Activated B cell treated with CpG ODN at 0.5 μM for 24 hours (primary cell): ENCODE data around the gene B3GALT4. TPM values are rescaled to one million over a fixed set of nuclear protein-coding genes. Genes with fewer than 3 reads are reported as not detected.

Source experiments
- ATAC-seq: fragments of 200-7000 bp; cut with Tn5 transposase; one replicate; pipeline ENCODE4 v1.10.0; 2021; ENCODE audit warnings: low read depth, mild to moderate bottlenecking, moderate library complexity
- CTCF ChIA-PET: fragments of 350-600 bp; sonication (Branson Sonifier 250); formaldehyde crosslinking; loops from one replicate; lab custom pipeline; 2021; ENCODE audit warnings: antibody characterized with exemption; lab: Charles Lee
- POLR2A ChIA-PET: fragments of 350-600 bp; sonication (Branson Sonifier 250); formaldehyde crosslinking; loops from one replicate; lab custom pipeline; 2021; ENCODE audit warnings: antibody characterized with exemption; lab: Charles Lee
- DNase-seq: peaks from one replicate; pipeline ENCODE4 v3.0.0; 2022
- H3K27ac Mint-ChIP-seq: one replicate; pipeline ENCODE4 v1.8.0; 2020; ENCODE audit warnings: mixed read lengths
- H3K27me3 Mint-ChIP-seq: one replicate; pipeline ENCODE4 v1.8.0; 2021; ENCODE audit warnings: mixed read lengths
- H3K36me3 Mint-ChIP-seq: one replicate; pipeline ENCODE4 v1.8.0; 2021; ENCODE audit warnings: low read depth, mixed read lengths
- H3K4me1 Mint-ChIP-seq: one replicate; pipeline ENCODE4 v1.8.0; 2021; ENCODE audit warnings: mixed read lengths
- H3K4me3 Mint-ChIP-seq: one replicate; pipeline ENCODE4 v1.8.0; 2020; ENCODE audit warnings: mild to moderate bottlenecking, mixed read lengths
- H3K9me3 Mint-ChIP-seq: one replicate; pipeline ENCODE4 v1.8.0; 2020; ENCODE audit warnings: mixed read lengths
- intact Hi-C: fragments of 100-400 bp; cut with micrococcal nuclease; formaldehyde crosslinking; loops from one replicate; pipeline ENCODE4 v1.15.1; 2024
- total RNA-seq: library from RNA; stranded (reverse); gene quantifications from 2 replicates; pipeline ENCODE4 v1.2.3, GENCODE V29; 2022
- TF ChIP-seq, protein P1 (sequence below): fragments of 200-600 bp; IDR thresholded peaks from one replicate; pipeline ENCODE4 v1.8.0; 2022; ENCODE audit warnings: antibody characterized with exemption, mild to moderate bottlenecking

The B3GALT4 gene
- total RNA-seq, 1 donor from 2014 or later: 19.4 TPM

DNA sequence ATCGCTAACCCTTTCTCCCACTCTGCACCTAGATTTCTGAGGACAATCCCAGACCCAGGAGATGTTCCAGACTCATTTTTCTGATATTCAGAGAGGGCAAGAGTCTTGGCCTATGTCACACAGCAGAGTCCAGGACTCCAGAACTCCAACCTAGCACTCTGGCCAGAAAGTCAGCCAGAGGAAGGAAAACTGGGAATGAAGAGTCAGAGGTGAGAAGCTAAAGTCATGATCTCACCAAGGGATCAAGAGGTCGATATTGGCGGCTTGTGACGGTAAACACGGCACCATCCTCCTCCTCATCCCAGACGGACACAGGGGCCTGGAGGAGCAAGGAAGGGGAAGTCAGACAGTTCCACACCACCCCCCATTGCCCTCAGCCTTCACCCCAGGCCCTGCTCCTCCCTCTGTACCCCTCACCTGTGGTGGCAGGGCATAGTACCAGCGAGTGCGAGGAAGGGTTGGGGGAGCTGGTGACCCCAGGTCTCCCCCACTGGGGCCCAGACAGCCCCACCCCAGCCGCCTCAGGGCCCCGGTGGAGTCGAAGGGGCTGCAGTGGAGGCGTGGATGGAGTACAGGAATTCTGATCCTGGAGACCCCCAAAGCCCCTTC lies 20.0 kb downstream of the B3GALT4 start:
- no peaks in the 10 kb centered on the region for H3K27me3 Mint-ChIP-seq
- peaks cover 31% of the 10 kb centered on the region for H3K4me1 Mint-ChIP-seq
- peaks cover 79% of the 10 kb centered on the region for H3K36me3 Mint-ChIP-seq
- DNase-seq (no peak), ATAC-seq (no peak)
- peak overlapping the region; percentile 83 for H3K27ac Mint-ChIP-seq
- TF ChIP-seq, protein P1, sequence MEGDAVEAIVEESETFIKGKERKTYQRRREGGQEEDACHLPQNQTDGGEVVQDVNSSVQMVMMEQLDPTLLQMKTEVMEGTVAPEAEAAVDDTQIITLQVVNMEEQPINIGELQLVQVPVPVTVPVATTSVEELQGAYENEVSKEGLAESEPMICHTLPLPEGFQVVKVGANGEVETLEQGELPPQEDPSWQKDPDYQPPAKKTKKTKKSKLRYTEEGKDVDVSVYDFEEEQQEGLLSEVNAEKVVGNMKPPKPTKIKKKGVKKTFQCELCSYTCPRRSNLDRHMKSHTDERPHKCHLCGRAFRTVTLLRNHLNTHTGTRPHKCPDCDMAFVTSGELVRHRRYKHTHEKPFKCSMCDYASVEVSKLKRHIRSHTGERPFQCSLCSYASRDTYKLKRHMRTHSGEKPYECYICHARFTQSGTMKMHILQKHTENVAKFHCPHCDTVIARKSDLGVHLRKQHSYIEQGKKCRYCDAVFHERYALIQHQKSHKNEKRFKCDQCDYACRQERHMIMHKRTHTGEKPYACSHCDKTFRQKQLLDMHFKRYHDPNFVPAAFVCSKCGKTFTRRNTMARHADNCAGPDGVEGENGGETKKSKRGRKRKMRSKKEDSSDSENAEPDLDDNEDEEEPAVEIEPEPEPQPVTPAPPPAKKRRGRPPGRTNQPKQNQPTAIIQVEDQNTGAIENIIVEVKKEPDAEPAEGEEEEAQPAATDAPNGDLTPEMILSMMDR: no peak
- ChIA-PET CTCF (interaction anchor here (1.4 to 1.6 kb wide), 3 partner anchors 8 to 48 kb away, joined by 3 to 10 read pairs (median 4); partner anchors contain the start of genes B3GALT4, PFDN6 and WDR46), POLR2A (interaction anchor here (0.6 to 5.3 kb wide), 11 partner anchors 8 to 326 kb away, joined by 3 to 84 read pairs (median 19); partner anchors contain the start of genes B3GALT4, PFDN6, RPS18 and TAPBP)
- H3K9me3 Mint-ChIP-seq: no peaks in the 10 kb centered on the region
- peak overlapping the region; percentile 96 for H3K4me3 Mint-ChIP-seq
- intact Hi-C loops: loop anchor here (5.0 kb wide), 2 partner anchors 130 to 135 kb away; no protein-coding TSS in a partner anchor

DNA sequence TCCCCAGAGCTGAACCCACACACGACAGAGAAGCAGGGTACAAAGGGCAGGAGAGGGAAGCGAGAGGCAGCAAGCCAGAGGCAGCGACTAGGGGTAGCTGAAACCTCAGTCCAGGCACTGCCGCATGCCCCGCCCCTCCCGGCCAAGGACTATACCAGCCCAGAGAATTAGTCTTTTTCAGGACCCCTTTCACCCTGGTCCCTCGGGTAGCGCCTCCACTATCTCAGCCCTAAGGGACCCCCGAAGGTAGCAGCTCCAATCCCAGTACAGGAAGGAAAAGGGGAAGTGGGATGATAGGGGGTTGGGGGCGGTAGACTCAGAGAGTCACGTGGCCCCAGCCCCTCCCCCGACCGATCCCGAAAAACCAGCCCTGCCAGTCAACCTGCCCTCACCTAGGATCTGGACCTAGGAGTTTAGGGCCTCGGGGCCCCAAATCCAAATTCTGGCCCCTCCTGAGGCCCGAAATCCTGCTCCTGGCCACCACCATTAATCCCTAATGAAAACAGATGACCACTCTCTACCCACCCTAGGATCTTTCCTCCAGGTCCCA lies 20.6 kb downstream of the B3GALT4 start:
- Mint-ChIP-seq H3K27me3 (no peaks in the 10 kb centered on the region), H3K9me3 (no peaks in the 10 kb centered on the region), H3K4me3 (peak overlapping the region; percentile 96), H3K36me3 (peaks cover 79% of the 10 kb centered on the region), H3K27ac (peak overlapping the region; percentile 83), H3K4me1 (peaks cover 31% of the 10 kb centered on the region)
- DNase-seq (peak; percentile 45), ATAC-seq (peak; percentile 9)
- CTCF ChIA-PET: interaction anchor here (1.4 to 1.6 kb wide), 3 partner anchors 8 to 47 kb away, joined by 3 to 10 read pairs (median 4); partner anchors contain the start of genes B3GALT4, PFDN6 and WDR46
- POLR2A ChIA-PET: interaction anchor here (0.6 to 5.3 kb wide), 13 partner anchors 8 to 1102 kb away, joined by 3 to 84 read pairs (median 19); partner anchors contain the start of genes B3GALT4, PFDN6, RPS18 and RXRB
- intact Hi-C loops: loop anchor here (5.0 kb wide), 2 partner anchors 130 to 135 kb away; no protein-coding TSS in a partner anchor
- TF ChIP-seq, protein P1: no peak

DNA sequence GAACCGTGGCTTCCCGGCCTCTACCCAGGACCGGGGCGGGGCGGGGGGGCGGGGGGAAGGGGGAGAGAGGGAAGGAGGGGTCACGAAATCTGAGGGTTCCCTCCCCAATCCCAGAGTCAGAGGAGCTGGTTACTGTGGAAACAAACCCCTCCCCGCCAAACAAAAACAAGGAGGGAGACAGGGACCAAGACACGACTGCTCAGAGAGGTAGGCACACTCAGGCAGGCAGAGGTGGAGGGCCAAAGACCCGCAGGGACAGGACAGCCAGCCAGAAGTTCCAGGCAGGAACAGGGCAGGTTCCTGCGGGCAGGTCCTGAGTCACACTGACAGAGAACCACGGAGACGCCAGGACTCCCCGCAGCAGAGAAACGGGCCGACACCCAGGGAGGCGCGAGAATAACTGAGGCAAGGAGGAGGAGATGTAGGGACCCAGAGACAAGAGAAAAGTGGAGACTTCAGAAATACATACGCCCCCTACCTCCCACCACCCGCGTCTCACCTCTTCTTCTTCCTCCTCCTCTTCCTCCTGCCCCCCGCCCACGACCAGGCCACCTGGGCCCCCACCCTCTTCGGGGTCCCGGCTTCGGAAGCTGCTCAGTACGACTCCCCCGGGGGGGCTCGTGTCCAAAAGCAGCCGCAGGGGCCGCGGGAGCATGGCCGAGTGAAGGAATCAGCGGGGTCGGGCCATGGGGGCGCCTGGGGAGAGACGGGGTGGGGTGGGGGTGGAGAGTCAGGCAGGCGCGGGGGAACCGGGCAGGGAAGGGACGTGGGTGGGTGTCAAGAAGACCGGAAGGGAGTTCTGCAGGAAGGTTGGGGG lies 21.2 kb downstream of the B3GALT4 start:
- Mint-ChIP-seq H3K4me3 (peak overlapping the region; percentile 96), H3K4me1 (peaks cover 29% of the 10 kb centered on the region), H3K9me3 (no peaks in the 10 kb centered on the region), H3K27me3 (no peaks in the 10 kb centered on the region), H3K36me3 (peaks cover 74% of the 10 kb centered on the region), H3K27ac (peak overlapping the region; percentile 98)
- intact Hi-C loops: loop anchor here (5.0 kb wide), 2 partner anchors 129 to 136 kb away; no protein-coding TSS in a partner anchor
- POLR2A ChIA-PET: interaction anchor here (0.7 to 5.3 kb wide), 18 partner anchors 9 to 1102 kb away, joined by 3 to 84 read pairs (median 16); partner anchors contain the start of genes B3GALT4, CUTA, PFDN6 and RPS18
- ATAC-seq (peak; percentile 19), DNase-seq (peak; percentile 54)
- TF ChIP-seq, protein P1: no peak
- CTCF ChIA-PET: interaction anchor here (1.4 to 3.2 kb wide), 7 partner anchors 9 to 47 kb away, joined by 3 to 17 read pairs (median 9); partner anchors contain the start of genes B3GALT4, PFDN6 and WDR46

DNA sequence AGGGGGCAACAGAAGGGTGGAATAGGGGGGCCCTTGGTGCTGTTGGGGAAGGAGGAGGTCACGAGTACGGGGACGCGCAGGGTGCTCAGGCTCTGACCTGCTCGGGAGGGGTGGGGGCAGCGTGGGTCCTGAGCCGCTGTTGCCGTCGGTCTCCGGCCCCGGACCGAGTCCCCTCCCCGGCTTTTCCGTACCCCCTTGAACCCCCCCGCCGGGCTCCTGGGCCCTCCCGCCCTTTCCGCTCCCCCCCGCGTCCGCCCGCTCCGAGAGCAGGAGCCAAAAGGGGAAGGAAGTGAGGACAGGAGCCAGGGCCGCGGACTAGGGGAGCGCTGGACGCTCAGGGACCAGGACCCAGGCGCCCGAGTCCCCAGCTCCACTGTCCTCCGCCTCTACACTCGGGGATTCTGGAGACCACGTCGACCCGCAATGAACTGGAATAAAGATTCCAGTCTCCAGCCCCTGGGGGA lies 21.9 kb downstream of the B3GALT4 start, which contains the start of gene RGL2:
TSS of gene RGL2 (minus strand) at position 170 of the 464 bp plus-strand sequence. CDS start 332 bp downstream, outside the sequence.
- ChIA-PET POLR2A (interaction anchor here (0.6 to 5.3 kb wide), 23 partner anchors 9 to 1560 kb away, joined by 3 to 84 read pairs (median 5); partner anchors contain the start of genes B3GALT4, CUTA, PFDN6 and RING1), CTCF (interaction anchor here (0.7 to 3.2 kb wide), 9 partner anchors 10 to 46 kb away, joined by 3 to 17 read pairs (median 4); partner anchors contain the start of genes B3GALT4, PFDN6, WDR46 and ZBTB22)
- intact Hi-C loops: loop anchor here (1.0 to 5.0 kb wide), 11 partner anchors 10 to 137 kb away; partner anchors contain the start of genes B3GALT4, KIFC1, PFDN6 and RXRB
- Mint-ChIP-seq H3K4me3 (peak within 1 kb of the TSS; percentile 96), H3K27me3 (no peaks in the 10 kb centered on the region), H3K27ac (peak within 1 kb of the TSS; percentile 98), H3K9me3 (no peaks in the 10 kb centered on the region), H3K4me1 (peaks cover 32% of the 10 kb centered on the region), H3K36me3 (peaks cover 74% of the 10 kb centered on the region)
- TF ChIP-seq, protein P1: no peak
- ATAC-seq: peak; percentile 45
- peak; percentile 63 for DNase-seq
